Rectal smooth muscle tissue (tissue), 1 donor: ENCODE results near the gene AFF1.
"Not testable (repeated sequence)": the region's sequence is repeated elsewhere in the genome, so short reads cannot be mapped to it uniquely, and the experiment has no call there.

Source experiments
- H3K27ac ChIP-seq: one replicate; pipeline ENCODE4 v1.7.0; 2013; ENCODE audit warnings: low read depth, low read length, inconsistent platforms
- H3K27me3 ChIP-seq: one replicate; pipeline ENCODE4 v1.7.0; 2013; ENCODE audit warnings: low read length; ENCODE audit not compliant: control insufficient read depth, insufficient read depth
- H3K36me3 ChIP-seq: one replicate; pipeline ENCODE4 v1.7.0; 2013; ENCODE audit warnings: low read length; ENCODE audit not compliant: control insufficient read depth, insufficient read depth
- H3K4me1 ChIP-seq: one replicate; pipeline ENCODE4 v1.7.0; 2013; ENCODE audit warnings: low read length; ENCODE audit not compliant: control insufficient read depth, insufficient read depth
- H3K4me3 ChIP-seq: one replicate; pipeline ENCODE4 v1.7.0; 2013; ENCODE audit warnings: low read length
- H3K9ac ChIP-seq: one replicate; pipeline ENCODE4 v1.7.0; 2013; ENCODE audit warnings: low read length

The AFF1 gene

DNA sequence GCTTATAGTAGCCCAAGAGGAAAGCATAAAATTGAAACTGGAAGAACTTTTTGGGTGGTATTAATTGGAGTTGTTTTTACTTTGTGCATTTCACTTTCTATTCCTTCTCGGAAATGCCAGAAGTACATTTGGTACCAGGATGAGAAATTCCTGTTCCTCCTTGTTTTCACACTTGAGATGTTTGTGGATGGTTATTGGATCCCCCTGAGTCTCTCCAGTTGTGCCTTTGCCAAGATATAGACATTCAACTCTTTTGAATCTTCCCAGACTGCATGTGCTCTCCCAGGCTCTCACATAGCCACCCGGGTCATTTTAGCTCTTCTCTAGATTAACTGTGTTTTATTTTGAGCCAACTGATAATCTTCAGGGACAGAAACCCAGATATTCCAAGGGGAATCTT, 120.5 kb downstream of the AFF1 start:
- Histone ChIP-seq H3K9ac (no peak overlapping the region), H3K36me3 (no peaks in the 10 kb centered on the region), H3K4me3 (no peak overlapping the region), H3K27ac (peak overlapping the region; percentile 84), H3K27me3 (no peaks in the 10 kb centered on the region), H3K4me1 (peaks cover 73% of the 10 kb centered on the region)

DNA sequence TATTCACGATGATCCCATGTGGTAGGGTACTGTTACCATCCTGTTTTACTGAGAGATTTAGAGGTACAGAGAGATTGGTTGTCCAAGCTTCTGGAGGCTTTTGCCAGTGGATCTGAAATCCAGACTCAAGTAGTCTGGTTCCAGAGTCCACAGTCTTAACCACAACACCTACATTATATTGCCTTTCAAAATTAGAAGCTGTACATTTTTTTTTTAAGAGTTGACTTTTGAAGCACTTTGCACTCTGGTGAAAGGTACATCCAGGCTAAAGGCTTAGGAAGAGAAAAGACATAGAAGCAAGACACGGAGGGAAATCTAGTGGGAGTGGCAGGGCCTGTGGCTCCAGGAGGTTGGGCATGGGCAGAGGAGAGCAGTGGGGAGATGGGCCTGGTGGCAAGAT, 122.1 kb downstream of the AFF1 start:
- H3K4me1 ChIP-seq: peaks cover 81% of the 10 kb centered on the region

DNA sequence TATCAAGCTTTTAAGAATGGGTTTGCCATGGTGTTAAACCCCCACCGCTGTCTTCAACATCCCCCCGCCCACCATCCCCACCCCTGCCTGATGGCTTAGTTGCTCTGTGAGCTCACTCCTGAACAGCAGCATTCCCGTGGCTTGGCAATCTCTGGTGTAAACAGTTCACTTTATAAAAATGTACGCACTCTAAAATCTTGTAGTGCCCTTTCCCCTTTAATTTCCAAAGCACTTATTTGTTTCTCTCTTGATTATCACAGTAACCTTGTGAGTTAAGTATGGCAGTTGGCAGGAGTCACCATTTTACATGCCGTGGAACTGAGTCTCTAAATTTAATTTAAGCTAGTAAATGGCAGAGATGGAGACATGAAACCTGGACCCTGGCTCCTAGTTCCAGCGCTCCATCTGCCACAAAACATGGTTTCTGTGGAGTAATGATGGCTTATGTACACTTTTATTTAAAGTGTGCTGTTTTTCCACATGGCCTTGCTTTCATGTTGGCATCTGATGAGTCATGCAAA, 123.1 kb downstream of the AFF1 start:
- Histone ChIP-seq H3K27me3 (no peaks in the 10 kb centered on the region), H3K36me3 (no peaks in the 10 kb centered on the region), H3K4me1 (peaks cover 78% of the 10 kb centered on the region), H3K4me3 (no peak overlapping the region), H3K27ac (peak overlapping the region; percentile 65), H3K9ac (no peak overlapping the region)

More for the DNA sequence above, 122.1 kb downstream of the AFF1 start:
- Histone ChIP-seq H3K36me3 (no peaks in the 10 kb centered on the region), H3K9ac (no peak overlapping the region), H3K4me3 (no peak overlapping the region), H3K27ac (peak overlapping the region; percentile 65), H3K27me3 (no peaks in the 10 kb centered on the region)

- H3K9ac ChIP-seq: no peak overlapping the region
- no peak overlapping the region for H3K4me3 ChIP-seq
- peaks cover 73% of the 10 kb centered on the region for H3K4me1 ChIP-seq
- no peaks in the 10 kb centered on the region for H3K36me3 ChIP-seq
- peak overlapping the region; percentile 65 for H3K27ac ChIP-seq
- no peaks in the 10 kb centered on the region for H3K27me3 ChIP-seq
These were observed 123.7 kb downstream of the AFF1 start for GRCh38 chr4:87058356-87059073.

GRCh38 chr4:87060957-87061356, 126.1 kb downstream of the AFF1 start:
- peaks cover 49% of the 10 kb centered on the region for H3K4me1 ChIP-seq
- peak overlapping the region; percentile 65 for H3K27ac ChIP-seq
- no peak overlapping the region for H3K4me3 ChIP-seq
- peaks cover 3% of the 10 kb centered on the region for H3K36me3 ChIP-seq
- H3K9ac ChIP-seq: no peak overlapping the region
- H3K27me3 ChIP-seq: no peaks in the 10 kb centered on the region

DNA sequence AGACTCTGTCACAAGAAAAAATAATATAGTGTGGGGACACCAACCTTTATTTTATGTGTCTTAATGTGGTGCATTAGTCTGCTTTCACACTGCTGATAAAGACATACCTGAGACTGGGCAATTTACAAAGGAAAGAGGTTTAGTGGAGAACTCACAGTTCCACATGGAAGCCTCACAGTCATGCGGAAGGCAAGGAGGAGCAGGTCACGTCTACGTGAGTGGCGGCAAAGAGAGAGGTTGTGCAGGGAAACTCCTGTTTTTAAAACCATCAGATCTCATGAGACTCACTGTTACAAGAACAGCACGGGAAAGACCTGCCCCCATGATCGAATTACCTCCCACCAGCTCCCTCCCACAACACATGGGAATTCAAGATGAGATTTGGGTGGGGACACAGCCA, 130.2 kb downstream of the AFF1 start:
- Histone ChIP-seq H3K4me1 (peaks cover 37% of the 10 kb centered on the region), H3K27me3 (no peaks in the 10 kb centered on the region), H3K27ac (no peak overlapping the region), H3K9ac (no peak overlapping the region), H3K4me3 (no peak overlapping the region), H3K36me3 (peaks cover 3% of the 10 kb centered on the region)

- Histone ChIP-seq H3K9ac (no peak overlapping the region), H3K27ac (no peak overlapping the region), H3K4me1 (peaks cover 30% of the 10 kb centered on the region), H3K36me3 (peaks cover 3% of the 10 kb centered on the region), H3K4me3 (no peak overlapping the region), H3K27me3 (no peaks in the 10 kb centered on the region)
These were observed 131.8 kb downstream of the AFF1 start for GRCh38 chr4:87066403-87067123.

- peaks cover 26% of the 10 kb centered on the region for H3K4me1 ChIP-seq
- no peak overlapping the region for H3K27ac ChIP-seq
These were observed 132.5 kb downstream of the AFF1 start for GRCh38 chr4:87067124-87067885.

DNA sequence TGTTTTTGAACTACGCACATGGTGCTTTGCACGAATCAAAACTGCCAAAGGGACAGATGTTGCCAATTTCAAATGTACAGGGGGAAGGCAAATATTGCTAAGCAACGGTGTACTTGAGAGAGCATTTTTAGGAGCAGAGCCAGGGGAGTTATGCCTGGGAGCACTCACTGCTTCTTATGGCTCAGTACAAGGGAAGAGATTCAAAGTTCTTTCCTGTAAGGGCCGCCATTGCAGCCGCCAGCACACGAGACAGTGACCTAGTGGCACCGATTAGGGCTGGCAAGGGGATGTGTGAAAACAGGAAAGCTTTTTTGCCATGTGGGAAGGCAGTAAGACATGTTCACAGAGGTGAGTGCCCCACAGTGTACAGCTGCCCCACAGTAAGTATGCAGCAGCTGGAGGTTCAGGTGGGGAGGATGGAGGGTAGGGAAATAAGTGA, 133.8 kb downstream of the AFF1 start:
- Histone ChIP-seq H3K9ac (no peak overlapping the region), H3K27ac (peak overlapping the region; percentile 80), H3K4me3 (no peak overlapping the region), H3K27me3 (no peaks in the 10 kb centered on the region), H3K36me3 (peaks cover 3% of the 10 kb centered on the region), H3K4me1 (peaks cover 34% of the 10 kb centered on the region)

More at GRCh38 chr4:87067124-87067885, 132.5 kb downstream of the AFF1 start:
- no peak overlapping the region for H3K4me3 ChIP-seq
- H3K9ac ChIP-seq: no peak overlapping the region
- H3K27me3 ChIP-seq: no peaks in the 10 kb centered on the region
- peaks cover 3% of the 10 kb centered on the region for H3K36me3 ChIP-seq

DNA sequence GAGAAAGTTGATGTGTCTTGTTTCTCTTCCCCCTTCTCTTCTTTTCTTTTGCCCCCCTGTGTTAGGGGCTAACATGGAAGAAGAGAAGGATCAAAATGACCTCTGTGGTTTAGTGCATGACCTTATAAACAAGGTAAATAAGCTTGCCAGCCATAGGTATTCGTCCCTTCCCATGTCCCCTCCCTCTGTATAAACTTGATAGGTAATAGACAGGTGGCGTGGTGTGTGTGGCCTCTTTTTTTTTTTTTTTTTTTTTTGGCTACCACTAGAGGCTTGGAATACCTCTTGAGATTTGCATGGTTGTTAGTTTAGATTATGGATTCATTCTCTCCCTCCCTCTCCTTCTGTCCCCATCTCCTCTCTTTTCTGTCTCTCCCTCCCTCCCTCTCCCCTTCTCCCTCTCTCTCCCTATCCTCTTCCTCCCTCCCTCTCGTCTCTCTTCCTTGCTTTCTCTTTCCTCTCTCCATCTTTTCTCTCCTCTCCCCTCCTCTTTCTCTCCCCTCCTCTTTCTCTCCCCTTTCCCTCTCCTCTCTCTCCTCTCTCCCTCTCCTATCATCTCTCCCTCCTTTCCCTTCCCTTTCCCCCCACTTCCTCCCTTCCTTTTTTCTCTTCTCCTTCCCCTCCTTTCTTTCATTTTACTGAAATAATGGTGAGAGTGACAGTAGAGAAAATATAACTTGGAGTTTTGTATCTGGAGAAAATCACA, 134.4 kb downstream of the AFF1 start:
- Histone ChIP-seq H3K36me3 (peaks cover 3% of the 10 kb centered on the region), H3K27me3 (no peaks in the 10 kb centered on the region), H3K4me3 (no peak overlapping the region), H3K4me1 (peaks cover 36% of the 10 kb centered on the region), H3K9ac (no peak overlapping the region), H3K27ac (peak overlapping the region; percentile 80)

GRCh38 chr4:87071401-87071800, 136.6 kb downstream of the AFF1 start:
- Histone ChIP-seq H3K27ac (peak overlapping the region; percentile 5), H3K27me3 (no peaks in the 10 kb centered on the region), H3K4me1 (peaks cover 50% of the 10 kb centered on the region), H3K4me3 (no peak overlapping the region), H3K36me3 (no peaks in the 10 kb centered on the region), H3K9ac (no peak overlapping the region)

- not testable (repeated sequence) for H3K9ac ChIP-seq
- Histone ChIP-seq H3K4me1 (peaks cover 52% of the 10 kb centered on the region), H3K27ac (peak overlapping the region; percentile 69)
These were observed 137.7 kb downstream of the AFF1 start for GRCh38 chr4:87072545-87072944.

More at GRCh38 chr4:87072545-87072944, 137.7 kb downstream of the AFF1 start:
- not testable (repeated sequence) for H3K27me3 ChIP-seq, H3K4me3 ChIP-seq, H3K36me3 ChIP-seq
